A673 (cell line): Measurements from ENCODE around the gene ADI1.

Source experiments
- EZH2 ChIP-seq: fragments of 200-600 bp; sonication (generic); IDR thresholded peaks from 2 replicates; pipeline ENCODE4 v1.6.1; 2017; ENCODE audit warnings: borderline replicate concordance, low read depth, mild to moderate bottlenecking, mixed read lengths, antibody characterized with exemption, low read length; ENCODE audit not compliant: poor library complexity, severe bottlenecking
- TF ChIP-seq, protein P1 (sequence below): fragments of 300-800, 200-600 bp; sonication (generic); conservative IDR thresholded peaks from 2 replicates; pipeline ENCODE4 v1.5.1; 2017; ENCODE audit warnings: low read depth, mild to moderate bottlenecking, antibody characterized with exemption, low read length, moderate library complexity, mixed read lengths

DNA sequence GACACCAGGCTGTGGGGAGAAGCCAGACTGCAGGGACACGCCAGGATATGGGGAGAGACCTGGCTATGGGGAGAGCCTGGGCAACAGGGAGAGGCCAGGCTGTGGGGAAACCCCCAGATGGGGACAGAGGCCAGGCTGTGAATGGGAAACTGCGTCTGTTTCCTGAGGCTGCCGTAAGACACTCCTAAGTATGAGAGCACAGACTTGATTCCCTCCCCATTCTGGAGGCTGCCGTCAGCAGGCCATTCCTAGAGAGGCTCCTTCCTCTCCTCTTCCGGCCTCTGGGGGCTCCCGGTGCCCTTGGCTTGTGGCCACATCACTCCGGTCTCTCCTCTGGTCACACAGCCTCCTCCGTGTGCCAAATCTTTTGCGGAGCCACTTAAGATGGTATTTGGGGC, 32.3 kb downstream of the ADI1 start:
- TF ChIP-seq, protein P1, sequence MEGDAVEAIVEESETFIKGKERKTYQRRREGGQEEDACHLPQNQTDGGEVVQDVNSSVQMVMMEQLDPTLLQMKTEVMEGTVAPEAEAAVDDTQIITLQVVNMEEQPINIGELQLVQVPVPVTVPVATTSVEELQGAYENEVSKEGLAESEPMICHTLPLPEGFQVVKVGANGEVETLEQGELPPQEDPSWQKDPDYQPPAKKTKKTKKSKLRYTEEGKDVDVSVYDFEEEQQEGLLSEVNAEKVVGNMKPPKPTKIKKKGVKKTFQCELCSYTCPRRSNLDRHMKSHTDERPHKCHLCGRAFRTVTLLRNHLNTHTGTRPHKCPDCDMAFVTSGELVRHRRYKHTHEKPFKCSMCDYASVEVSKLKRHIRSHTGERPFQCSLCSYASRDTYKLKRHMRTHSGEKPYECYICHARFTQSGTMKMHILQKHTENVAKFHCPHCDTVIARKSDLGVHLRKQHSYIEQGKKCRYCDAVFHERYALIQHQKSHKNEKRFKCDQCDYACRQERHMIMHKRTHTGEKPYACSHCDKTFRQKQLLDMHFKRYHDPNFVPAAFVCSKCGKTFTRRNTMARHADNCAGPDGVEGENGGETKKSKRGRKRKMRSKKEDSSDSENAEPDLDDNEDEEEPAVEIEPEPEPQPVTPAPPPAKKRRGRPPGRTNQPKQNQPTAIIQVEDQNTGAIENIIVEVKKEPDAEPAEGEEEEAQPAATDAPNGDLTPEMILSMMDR: no peak
- no peak for TF ChIP-seq EZH2
